Measurements from ENCODE around the gene LMBRD1.

- no peak for TF ChIP-seq GATA3 (IDR thresholded peaks at IDR 0.05; ENCODE audit: low read depth, low read length)
- no peak for TF ChIP-seq GATA2 (IDR thresholded peaks at IDR 0.05; ENCODE audit: low read depth, low read length)
These were observed 171.9 kb downstream of the LMBRD1 start for GRCh38 chr6:69624944-69625343.

Data from SH-SY5Y (cell line).